Measurements from ENCODE around the gene MMP15.

DNA sequence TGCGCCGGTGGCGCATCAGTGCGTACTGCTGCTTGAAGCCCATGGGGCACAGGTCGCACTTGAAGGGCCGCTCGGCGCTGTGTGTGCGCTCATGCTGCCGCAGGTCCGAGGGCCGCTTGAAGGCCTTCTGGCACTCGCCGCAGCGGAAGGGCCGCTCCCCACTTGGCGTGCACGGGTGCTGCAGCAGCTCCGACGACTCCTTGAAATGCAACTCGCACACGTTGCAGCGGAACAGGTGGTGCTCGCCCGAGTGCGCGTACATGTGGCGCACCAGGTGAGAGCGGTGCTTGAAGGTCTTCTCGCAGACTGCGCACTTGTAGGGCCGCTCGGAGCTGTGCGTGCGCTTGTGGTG is 28.4 kb upstream of the MMP15 start:
- TF ChIP-seq, protein P1, sequence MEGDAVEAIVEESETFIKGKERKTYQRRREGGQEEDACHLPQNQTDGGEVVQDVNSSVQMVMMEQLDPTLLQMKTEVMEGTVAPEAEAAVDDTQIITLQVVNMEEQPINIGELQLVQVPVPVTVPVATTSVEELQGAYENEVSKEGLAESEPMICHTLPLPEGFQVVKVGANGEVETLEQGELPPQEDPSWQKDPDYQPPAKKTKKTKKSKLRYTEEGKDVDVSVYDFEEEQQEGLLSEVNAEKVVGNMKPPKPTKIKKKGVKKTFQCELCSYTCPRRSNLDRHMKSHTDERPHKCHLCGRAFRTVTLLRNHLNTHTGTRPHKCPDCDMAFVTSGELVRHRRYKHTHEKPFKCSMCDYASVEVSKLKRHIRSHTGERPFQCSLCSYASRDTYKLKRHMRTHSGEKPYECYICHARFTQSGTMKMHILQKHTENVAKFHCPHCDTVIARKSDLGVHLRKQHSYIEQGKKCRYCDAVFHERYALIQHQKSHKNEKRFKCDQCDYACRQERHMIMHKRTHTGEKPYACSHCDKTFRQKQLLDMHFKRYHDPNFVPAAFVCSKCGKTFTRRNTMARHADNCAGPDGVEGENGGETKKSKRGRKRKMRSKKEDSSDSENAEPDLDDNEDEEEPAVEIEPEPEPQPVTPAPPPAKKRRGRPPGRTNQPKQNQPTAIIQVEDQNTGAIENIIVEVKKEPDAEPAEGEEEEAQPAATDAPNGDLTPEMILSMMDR (IDR thresholded peaks at IDR 0.05): no peak
- no peak for TF ChIP-seq EZH2phosphoT487 (IDR thresholded peaks at IDR 0.05)
- TF ChIP-seq EZH2 (IDR thresholded peaks at IDR 0.05): no peak

All from neural progenitor cell (in vitro differentiated cells).